IPS-NIHi7 (cell line): ENCODE results near the gene PDIA6.
"Not testable (repeated sequence)": the region's sequence is repeated elsewhere in the genome, so short reads cannot be mapped to it uniquely, and the experiment has no call there.

ENCODE experiments used
- DNase-seq: peaks from one replicate; pipeline ENCODE4 v3.0.0; 2012; ENCODE audit warnings: mixed read lengths; ENCODE audit errors: extremely low spot score

PDIA6 gene

DNA sequence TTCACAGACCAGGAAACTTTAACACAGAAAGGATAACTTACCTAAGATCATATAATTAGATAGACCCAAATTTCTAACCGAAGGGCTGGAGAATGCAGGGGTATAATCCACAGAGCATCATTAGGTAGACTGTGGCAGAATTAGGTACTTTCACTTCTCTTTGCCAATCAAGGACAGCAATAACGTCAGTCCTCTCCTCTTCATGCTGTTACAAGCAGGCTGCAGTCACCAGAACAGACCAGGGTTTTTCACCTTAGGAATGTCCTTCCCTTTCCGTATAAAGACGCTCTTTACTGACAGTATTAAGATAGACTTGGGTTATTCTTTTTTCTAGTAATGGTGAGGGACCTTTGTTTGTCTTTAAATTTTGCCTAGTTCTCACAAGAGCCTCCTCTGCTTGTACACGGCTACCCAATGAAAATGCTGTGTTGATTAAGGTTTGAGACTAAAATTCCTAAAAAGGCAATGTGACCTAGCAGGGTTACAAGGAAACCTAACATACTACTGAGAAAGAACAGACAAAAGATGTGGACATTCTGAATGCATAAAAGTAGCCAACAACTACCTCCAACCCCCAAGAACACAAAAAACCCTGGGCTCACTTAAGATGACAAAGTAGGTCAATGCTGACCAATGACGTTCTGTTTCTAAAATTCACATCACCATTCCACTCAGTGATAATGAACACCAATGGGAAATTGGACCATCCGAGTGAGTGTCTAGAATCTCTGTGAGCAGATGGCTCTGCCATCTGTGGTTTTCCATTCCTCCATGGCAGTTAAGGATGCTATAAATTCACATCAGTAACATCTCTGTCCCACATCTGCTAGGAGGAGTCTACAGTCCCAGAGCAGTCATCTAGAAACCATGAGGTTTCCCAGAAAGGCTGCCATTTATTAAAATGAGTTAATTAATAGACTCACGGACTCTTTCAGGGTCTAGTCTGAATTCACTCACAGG, 2.1 kb downstream of the PDIA6 start:
- DNase-seq: no peak

DNA sequence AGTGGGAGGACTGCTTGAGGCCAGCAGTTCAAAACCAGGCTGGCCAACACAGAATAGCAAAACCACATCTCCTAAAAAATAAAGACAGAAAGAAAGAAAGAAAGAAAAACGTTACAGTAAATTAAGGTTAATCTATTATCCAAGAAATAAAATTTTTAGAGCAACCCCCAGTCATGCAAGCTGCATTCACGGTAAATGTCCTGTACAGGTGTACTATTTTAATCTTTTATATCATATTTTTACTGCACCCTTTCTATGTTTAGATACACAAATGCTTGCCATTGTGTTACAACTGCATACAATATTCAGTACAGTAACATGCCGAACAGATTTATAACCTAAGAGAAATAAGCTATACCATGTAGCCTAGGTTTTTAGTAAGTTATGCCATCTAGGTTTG, 6.0 kb downstream of the PDIA6 start:
- DNase-seq: no peak

DNA sequence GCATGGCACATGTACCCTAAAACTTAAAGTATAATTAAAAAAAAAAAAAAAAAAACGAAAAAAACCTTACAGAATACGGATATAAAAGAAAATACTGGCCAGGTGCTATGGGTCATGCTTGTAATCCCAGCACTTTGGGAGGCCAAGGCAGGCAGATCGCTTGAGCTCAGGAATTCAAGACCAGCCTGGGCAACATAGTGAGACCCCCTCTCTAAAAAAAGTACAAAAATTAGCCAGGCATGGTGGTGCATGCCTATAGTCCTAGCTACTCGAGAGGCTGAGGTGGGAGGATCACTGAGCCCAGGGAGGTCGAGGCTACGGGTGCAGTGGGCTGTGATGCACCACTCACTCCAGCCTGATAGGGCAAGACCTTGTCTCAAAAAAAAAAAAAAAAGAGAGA, 6.6 kb downstream of the PDIA6 start:
- not testable (repeated sequence) for DNase-seq

DNA sequence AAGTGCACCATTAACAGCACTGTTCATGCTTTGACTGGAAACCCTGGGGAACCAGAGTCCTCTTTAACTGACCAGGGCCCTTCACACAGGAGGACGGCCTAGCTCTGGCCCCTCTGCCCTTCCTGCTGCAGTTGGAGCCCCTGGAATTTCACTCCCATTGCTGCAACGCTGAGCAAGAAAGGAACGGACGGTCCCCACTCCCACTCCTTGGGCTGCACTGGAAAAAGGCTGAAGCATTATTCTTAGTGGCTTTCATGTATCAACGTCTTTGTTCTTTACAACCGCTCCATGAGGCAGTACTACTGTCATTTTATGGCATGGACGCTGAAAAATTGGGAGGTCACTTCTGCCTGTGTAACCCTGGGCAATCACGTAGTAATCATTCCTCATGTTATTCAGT, 9.9 kb downstream of the PDIA6 start:
- DNase-seq: no peak

DNA sequence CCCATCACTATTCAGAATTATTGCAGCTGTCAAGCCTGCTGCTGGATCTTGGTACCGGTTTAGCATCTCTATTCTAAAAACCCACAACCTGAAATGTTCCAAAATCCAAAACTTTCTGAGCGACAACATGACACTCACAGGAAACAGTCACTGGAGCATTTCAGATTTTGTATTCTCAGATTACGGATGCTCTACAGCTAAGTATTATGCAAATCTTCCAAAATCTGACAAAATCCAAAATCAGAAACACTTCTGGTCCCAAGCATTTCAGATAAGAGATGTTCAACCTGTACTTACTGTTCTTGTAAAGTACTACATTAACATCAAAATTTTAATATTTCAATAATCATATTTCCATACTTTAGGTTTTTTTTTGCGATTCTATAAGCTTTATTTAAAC, 12.4 kb downstream of the PDIA6 start:
- no peak for DNase-seq

DNA sequence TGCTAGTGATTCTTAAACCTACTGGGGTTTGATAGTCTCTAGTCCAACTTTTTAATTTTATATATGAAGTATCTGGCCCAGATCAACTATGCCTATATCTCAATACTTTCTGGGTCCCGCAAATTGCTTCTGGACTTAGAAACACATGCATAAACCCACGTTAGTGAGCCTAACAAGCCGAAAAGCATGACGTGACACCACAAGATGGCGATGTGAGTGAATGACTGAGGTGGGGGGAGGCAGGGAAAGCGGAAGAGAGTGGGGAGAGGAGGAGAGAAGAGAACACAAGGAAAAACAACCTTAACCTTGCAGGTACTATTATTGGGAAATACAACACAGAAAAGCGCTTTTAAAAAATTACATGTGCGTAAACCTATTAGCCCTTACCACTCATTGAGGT, 13.8 kb downstream of the PDIA6 start:
- no peak for DNase-seq

DNA sequence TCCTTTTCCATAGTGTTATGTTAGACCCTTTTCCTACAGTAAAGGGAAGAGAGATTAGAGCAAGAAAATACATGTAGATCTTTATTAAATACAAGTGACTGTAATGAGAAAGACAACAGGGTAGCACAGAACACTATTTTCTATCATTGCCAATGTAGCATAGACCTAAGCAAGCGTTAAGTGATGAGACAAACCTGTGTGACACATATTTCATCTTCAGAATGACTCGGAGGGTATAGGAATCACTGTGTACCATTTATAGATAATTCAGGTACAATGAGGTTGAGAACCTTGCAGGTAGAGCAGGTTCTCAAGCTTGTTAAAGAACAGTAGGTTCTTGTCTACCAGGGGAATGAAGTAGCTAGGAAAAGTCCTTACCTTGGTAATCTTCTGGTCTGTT, 15.9 kb downstream of the PDIA6 start:
- no peak for DNase-seq

DNA sequence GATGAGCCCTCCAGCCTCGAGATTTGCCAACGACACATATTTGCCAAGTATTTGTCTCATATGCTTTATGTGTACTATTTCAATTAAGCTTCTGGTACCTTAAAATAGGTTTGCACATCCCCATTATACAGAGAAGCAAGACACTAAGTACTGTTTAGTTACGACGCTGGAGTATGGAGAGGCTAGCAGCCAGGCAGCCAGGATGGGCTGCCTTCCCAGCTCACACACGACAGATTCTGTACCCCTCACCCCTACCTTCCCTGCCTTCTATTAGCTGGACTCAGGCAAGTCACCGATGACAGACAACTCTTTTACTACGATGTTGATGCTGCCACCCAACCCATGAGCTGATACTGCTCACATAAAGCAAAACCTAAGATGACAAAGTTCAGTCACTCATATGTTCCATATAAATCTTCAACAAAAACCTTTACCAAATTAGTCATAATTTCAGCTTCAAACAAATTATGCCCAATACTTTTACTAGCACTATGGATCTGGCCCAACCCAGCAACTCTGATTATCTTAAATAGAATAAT, 17.0 kb downstream of the PDIA6 start:
- DNase-seq: no peak

DNA sequence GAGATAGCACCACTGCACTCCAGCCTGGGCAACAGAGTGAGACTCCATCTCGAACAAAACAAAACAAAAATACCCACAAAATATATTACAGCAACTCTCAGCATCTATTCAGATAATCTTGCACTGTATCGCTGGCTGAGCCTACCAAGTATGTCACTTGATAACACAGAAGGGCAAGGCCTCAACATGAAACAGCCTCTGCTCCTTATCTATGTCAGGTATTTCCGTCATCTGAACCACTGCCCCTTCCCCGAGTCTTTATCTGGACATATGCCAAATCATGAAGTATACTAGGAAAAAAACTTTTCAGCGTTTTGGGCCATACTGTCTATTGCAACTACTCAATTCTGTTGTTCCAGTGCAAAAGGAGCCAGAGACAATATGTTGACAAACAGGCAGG, 17.7 kb downstream of the PDIA6 start:
- no peak for DNase-seq

DNA sequence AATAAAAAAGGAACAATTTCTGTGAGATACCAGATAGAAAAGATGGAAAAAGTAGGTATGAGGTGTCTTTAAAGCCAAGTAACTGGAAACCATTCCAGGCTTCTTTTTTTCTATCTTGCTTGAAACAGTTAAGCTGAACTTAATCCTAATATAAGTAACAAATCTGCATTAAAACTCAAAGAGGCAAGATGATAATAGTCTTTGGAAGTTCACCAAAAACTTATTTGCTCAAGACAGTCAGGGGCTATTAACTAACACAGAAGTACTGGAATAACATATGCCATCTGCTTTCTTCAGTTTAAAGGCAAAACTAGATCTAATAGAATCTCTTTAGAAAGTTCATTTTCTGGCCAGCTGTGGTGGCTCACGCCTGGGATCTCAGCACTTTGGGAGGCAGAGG, 18.8 kb downstream of the PDIA6 start:
- no peak for DNase-seq

DNA sequence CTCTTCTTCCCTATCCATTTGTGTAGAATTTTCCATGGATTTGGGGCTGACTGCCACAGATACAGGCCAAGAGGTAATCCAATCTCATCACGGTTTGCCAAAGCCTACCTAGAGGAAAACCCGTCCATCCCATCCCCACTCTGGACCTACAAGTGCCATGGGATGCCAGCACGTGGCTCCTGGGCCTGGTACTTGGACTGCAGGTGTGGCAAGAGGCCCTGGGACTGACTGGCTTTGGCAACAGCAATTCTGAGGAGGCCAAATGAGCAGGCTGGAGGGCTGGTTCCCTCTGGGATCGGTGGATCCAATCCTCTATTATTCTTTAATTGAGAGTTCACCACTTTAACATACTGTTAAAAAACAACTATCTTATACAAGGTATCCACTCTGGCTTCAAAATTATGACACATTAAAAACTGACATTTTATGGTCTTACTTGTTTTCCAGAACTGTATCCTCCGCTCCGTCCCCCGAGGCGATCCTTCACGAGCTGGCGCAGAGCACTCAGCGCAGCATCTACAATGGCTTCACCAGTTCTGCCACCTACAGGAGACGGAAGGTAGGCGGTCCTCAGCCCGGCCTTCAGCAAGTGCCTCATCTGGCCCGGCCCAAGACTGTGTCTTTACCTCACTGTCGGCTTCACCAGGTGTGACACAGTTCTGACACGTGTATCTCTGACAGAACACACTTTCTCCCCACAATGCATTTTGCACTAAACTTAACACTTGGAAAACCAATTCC, 19.8 kb downstream of the PDIA6 start:
- DNase-seq: no peak

DNA sequence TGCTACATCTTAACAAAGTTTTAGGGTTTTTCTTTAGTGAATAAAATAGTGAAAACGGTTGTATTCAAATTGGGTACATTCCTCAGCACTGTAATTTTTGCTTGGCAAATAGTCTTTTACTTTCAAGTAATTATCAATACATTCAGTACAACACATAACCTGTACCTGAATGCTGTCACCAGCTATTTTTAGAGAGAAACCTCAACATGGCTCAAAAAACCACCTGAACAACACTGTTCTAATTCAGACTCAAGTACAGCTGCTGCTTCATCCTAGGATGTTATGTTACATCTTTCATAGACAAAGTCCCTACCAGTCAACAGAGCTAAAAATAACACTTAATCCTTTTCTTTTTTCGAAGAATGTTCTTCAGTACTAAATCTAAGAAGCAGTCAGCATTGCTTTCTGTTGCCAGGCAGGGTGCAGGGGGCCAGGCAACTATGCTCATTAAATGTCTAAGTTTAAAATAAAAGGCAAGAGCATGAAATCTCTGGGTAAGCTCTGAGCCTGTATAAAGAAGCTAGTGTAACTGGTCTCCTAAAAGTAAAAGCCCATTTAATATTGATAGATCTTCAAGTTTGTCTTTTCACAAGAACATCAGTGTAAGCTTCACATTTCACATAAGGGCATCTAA, 20.5 kb downstream of the PDIA6 start:
- no peak for DNase-seq

DNA sequence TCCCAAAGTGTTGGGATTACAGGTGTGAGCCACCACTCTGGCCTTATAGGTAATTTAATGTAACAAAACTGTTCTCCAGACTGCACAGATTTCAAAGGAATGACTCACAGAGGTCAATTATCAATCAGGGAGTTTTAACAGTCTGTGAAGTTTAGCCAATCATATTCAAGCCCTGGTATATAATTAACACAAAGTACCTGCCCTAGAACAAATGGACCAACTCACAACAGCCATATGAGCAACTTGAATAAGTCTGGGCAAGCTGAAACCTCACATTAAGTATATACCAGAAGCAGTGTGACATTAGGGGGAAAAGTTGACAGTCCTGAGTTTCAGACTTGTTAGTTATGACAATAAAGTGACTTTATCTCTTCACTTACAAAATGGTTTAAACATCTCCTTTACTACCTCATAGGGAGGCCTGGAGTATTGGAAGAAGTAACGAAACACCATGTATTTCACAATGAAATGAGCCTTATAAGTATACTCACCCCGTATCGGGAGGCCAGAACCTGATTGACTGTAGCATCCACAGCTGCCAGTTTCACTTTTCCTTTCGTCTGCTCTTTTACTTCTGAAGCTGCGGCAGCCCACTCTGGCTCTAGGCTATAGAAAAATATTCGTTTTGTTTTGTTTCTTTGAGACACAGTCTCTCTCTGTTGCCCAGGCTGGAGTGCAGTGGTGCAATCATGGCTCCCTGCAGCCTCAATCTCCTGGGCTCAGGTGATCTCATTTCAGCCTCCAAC, 22.2 kb downstream of the PDIA6 start:
- no peak for DNase-seq

DNA sequence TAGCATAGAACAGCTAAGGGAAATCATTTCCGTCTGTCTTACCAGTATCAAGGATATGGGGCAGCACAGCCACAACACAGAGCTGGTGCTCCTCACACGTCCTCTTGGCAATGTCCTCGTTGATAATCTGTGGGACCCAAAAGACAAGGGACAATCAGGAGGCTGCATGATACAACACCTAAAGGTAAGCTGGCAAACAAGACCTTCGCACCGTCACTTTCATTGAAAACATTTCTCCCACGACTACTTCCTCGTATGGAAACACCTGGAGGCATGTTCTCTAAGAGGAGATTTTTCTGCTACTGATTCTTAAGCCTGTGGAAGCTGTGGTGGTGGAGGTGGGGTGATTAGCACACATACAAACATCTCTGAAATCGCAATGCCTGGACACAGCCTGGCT, 23.7 kb downstream of the PDIA6 start:
- no peak for DNase-seq

DNA sequence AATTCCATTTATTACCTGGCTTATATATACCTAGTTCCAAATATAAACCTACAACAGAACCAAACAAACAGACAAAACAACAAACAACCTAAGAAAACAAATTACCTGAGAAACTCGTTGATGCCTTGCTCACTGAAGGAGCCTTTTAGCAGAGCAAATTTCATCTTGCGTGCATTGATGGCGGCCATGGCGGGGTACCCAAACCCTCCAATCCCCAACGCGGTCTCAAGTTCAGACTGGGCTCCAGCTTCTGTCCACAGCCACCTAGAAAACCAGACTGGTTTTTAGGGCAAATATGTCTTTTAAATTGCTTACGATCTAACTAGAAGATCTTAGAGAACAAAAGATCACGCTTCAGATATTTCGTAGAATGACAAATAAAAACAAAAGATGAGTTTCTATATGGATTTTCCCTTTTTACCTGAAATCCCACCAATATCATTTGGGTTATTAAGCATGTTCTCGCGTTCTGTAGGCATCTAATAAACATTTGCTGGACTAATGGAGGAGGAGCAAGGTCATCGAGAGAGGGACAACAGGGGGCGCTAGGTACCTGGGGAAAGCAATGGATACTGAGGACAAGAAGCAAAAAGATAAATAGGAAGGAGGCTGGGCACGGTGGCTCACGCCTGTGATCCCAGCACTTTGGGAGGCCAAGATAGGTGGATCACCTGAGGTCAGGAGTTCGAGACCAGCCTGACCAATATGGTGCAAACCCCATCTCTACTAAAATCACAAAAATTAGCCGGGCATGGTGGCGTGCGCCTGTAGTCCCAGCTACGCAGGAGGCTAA, 25.2 kb downstream of the PDIA6 start:
- DNase-seq: no peak

DNA sequence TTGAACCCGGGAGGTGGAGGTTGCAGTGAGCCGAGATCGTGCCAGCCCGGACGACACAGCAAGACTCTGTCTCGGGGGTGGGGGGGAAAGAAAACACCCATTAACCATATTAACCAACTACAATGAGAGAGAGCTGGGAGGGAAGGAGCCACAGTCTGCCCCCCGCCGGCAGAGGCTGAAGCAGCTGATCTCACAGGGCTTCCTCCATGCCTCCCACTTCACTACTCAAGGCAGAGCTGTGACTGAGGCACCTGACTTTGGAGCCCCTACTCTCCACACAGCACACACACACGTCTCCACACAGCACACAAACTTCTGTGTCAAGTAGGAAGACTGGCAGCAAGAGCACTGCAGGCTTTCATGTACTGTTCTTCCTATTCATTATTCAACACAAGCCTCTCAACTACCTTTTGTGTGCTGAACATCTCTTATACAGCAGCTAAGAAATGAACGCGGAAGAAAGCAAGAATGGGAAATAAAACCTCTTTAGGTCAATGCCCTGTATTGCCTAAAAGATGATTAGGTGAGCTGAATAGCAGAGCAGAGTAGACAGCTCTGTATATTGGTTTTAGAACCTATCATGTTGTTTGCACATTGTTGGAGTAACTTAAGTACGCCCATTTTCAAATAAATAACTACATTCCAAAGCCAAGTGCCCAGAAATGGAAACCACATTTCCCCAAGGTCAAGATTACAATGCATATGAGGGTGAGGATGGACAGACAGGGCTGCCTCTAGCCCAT, 26.2 kb downstream of the PDIA6 start:
- DNase-seq: no peak

DNA sequence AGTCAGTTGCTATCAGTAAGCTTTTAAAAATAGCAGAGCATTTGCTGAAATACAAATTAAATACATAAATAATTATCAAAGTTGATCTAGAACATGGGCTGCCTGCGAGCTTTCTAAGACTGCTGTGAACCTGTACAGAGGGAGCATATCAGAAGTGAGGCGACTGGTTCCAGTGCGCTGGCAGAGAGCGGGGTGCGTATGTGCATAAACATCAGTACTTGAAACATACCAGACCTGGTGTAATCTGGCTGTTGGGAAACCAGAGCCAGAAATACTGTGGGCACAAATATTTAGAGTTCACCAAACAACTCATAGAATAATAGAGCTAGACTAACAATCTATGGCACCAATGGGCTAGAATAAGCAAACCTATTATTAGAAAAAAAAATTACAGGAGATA, 27.3 kb downstream of the PDIA6 start:
- DNase-seq: no peak

DNA sequence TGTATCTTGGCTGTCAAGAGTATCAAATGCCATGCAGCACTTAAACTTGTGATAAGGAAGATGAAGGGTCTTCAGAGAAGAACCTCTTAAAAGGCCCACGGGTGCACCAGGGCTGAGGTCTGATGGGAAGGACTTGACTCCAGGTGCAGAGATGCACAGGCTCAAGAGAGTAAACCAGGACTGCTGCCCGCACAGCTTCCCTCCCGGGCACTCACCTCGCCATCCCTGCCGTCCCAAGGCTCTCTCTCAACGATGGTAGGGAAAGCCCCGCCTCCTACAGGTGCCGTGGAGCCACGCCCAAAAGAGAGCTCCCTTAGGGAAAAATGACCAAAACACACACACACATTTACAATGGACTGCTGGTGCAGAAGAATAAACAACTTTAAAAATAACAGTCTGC, 27.9 kb downstream of the PDIA6 start:
- peak; percentile 11 for DNase-seq

DNA sequence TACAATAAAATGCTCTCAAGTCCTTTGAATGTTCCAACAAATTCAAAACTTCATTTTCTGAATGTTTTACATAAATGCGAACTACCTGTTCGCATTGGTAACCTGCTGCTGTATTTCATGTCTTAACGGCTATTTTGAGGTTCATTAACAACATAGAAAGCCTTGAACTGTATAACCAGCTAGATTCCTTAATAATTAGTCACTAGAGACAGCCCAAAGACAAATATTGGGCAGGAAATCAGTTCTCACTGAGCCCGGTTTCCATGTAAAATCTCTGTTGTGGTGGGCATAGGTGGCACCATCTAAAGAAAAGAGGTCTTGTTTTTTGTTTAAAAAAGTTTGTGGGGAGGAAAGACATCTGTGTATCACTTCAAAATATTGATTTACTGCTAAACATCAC, 29.2 kb downstream of the PDIA6 start:
- no peak for DNase-seq

DNA sequence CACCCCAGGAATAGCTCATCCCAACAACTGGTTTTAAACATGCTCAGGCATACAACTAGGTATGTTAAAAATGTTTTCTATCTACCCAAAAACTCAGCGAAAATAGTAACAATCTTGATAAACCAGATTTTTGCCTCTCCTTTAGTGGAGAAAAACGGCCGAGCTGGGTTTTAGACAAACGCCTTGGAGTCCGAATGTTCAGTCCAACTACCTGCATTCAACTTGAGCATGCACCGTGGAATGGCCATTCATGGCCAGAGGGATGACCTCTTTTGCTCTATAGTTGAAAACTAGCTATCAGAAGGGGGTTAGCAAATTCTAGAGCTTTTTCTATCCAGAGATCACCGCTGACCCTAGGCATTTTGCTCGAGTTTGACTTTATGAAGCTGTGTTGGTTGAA, 30.8 kb downstream of the PDIA6 start:
- no peak for DNase-seq
